Type B pancreatic cell (in vitro differentiated cells): Measurements from ENCODE around the gene MELTF. TPM values are rescaled to one million over a fixed set of nuclear protein-coding genes. Genes with fewer than 3 reads are reported as not detected.
"Not testable (repeated sequence)": the region's sequence is repeated elsewhere in the genome, so short reads cannot be mapped to it uniquely, and the experiment has no call there.

ENCODE experiments used
- DNase-seq: peaks from one replicate; pipeline ENCODE4 v3.0.0; 2021; ENCODE audit warnings: mixed read lengths; ENCODE audit not compliant: unreplicated experiment; ENCODE audit errors: extremely low spot score
- H3K27ac Mint-ChIP-seq: 2 replicates; pipeline ENCODE4 v1.8.0; 2021; ENCODE audit warnings: mild to moderate bottlenecking, mixed read lengths
- H3K27me3 Mint-ChIP-seq: 2 replicates; pipeline ENCODE4 v1.8.0; 2021; ENCODE audit warnings: mixed read lengths
- H3K36me3 Mint-ChIP-seq: 2 replicates; pipeline ENCODE4 v1.8.0; 2021; ENCODE audit warnings: mixed read lengths
- H3K4me1 Mint-ChIP-seq: one replicate; pipeline ENCODE4 v1.8.0; 2021; ENCODE audit warnings: mixed read lengths; ENCODE audit not compliant: unreplicated experiment
- H3K4me3 Mint-ChIP-seq: 2 replicates; pipeline ENCODE4 v1.8.0; 2021; ENCODE audit warnings: mild to moderate bottlenecking, mixed read lengths
- H3K9me3 Mint-ChIP-seq: 2 replicates; pipeline ENCODE4 v1.8.0; 2021; ENCODE audit warnings: mixed read lengths
- long read RNA-seq: library from polyadenylated mRNA; unstranded; transcript quantifications from one replicate; pipeline ENCODE4 v2.0.0, GENCODE V29; 2020
- total RNA-seq: library from RNA; stranded (reverse); gene quantifications from 2 replicates; pipeline ENCODE4 v1.2.1, GENCODE V29; 2021; ENCODE audit warnings: low replicate concordance
- TF ChIP-seq, protein P1 (sequence below): fragments of 200-600 bp; sonication (generic); conservative IDR thresholded peaks from 2 replicates; pipeline ENCODE4 v1.5.0; 2021; ENCODE audit warnings: antibody characterized with exemption, mild to moderate bottlenecking

MELTF gene
- 3.0 and 7.6 TPM in 2 replicates for total RNA-seq
- long read RNA-seq: 0 reads

DNA sequence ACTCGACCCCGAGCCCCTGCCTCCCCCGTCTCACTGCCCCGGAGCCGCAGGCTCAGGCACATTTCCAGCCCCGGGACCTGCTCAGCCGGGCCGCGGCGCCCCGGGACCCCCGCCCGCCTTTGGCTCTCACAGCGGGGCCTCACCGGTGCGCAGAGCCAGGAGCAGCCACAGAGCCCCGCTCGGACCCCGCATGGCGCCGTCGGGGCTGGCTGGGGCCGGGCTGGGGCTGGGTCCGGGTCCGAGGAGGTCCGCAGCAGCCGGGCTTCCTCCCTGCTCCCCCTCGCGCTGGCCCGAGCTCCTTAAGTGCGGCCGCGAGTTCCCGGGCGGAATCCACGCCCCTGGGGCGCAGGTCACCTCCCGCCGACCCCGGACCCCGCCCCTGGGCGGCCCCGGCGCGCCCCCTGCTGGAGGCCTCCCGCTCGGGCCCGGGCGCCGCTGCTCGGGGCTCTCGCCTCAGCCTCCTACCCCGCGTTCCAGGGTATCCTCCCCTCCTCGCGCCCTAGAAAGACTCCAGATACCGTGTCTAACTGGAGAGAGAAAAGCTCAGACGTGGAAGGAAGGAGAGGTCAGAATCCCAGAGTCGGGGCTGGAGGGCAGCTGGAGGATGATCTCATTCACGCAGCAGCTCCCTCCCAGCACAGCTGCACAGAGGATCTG is at the start of gene MELTF:
TSS of gene MELTF (minus strand) at position 307 of the 657 bp plus-strand sequence. CDS start at position 192, 115 bp downstream.
- DNase-seq: no peak
- H3K4me3 Mint-ChIP-seq: peak within 1 kb of the TSS; percentile 61
- peaks cover 2% of the 10 kb centered on the region for H3K4me1 Mint-ChIP-seq
- H3K36me3 Mint-ChIP-seq: no peaks in the 10 kb centered on the region
- H3K9me3 Mint-ChIP-seq: no peaks in the 10 kb centered on the region
- H3K27ac Mint-ChIP-seq: peak within 1 kb of the TSS; percentile 48
- TF ChIP-seq, protein P1, sequence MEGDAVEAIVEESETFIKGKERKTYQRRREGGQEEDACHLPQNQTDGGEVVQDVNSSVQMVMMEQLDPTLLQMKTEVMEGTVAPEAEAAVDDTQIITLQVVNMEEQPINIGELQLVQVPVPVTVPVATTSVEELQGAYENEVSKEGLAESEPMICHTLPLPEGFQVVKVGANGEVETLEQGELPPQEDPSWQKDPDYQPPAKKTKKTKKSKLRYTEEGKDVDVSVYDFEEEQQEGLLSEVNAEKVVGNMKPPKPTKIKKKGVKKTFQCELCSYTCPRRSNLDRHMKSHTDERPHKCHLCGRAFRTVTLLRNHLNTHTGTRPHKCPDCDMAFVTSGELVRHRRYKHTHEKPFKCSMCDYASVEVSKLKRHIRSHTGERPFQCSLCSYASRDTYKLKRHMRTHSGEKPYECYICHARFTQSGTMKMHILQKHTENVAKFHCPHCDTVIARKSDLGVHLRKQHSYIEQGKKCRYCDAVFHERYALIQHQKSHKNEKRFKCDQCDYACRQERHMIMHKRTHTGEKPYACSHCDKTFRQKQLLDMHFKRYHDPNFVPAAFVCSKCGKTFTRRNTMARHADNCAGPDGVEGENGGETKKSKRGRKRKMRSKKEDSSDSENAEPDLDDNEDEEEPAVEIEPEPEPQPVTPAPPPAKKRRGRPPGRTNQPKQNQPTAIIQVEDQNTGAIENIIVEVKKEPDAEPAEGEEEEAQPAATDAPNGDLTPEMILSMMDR: peak; percentile 94
- H3K27me3 Mint-ChIP-seq: peaks cover 25% of the 10 kb centered on the region

GRCh38 chr3:197076415-197076814 is 46.8 kb upstream of the MELTF start:
- Mint-ChIP-seq H3K4me3 (no peak overlapping the region), H3K27ac (no peak overlapping the region), H3K9me3 (no peaks in the 10 kb centered on the region), H3K27me3 (no peaks in the 10 kb centered on the region), H3K36me3 (peaks cover 21% of the 10 kb centered on the region), H3K4me1 (no peaks in the 10 kb centered on the region)
- DNase-seq: no peak
- TF ChIP-seq, protein P1: no peak

DNA sequence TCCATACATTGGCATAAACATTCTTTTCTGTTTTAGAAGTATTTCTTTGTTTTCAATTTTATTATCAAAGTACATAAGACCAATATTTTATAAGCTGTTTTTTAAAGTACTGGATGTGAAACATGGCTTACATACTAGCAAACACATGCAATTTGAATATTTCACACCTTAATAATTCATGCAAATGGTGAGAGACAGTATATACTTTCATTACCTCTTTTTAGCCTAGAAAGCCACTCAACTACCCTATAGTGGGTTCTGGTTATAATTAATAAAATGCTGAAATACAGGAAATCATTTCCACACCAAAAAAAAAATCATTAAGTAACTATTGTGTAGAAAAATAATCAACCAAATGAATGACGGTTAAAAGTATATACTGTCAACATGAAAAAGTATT is 38.5 kb upstream of the MELTF start:
- no peaks in the 10 kb centered on the region for H3K4me1 Mint-ChIP-seq
- TF ChIP-seq, protein P1: no peak
- H3K4me3 Mint-ChIP-seq: no peak overlapping the region
- H3K27ac Mint-ChIP-seq: peak overlapping the region; percentile 41
- no peaks in the 10 kb centered on the region for H3K27me3 Mint-ChIP-seq
- DNase-seq: no peak
- no peaks in the 10 kb centered on the region for H3K9me3 Mint-ChIP-seq
- H3K36me3 Mint-ChIP-seq: peaks cover 21% of the 10 kb centered on the region

DNA sequence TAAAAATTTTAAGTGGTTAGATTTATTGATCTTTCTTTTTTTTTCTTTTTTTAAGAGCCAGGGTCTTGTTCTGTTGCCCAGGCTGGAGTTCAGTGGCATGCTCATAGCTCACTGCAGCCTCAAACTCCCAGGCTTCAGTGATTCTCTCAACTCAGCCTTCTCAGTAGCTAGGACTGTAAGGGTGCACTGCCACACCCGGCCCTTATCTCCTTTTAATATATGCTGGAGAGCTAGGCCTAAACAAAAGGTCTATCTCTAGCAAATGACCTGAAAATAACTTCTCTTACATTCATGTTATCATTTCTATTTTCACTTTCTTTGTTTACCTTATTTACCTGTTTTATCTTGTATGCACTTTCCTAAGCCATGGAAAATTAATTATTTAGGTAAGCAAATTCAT is 35.2 kb upstream of the MELTF start:
- Mint-ChIP-seq H3K9me3 (no peaks in the 10 kb centered on the region), H3K27me3 (no peaks in the 10 kb centered on the region), H3K36me3 (peaks cover 26% of the 10 kb centered on the region), H3K4me1 (no peaks in the 10 kb centered on the region), H3K27ac (no peak overlapping the region), H3K4me3 (no peak overlapping the region)
- DNase-seq: no peak
- TF ChIP-seq, protein P1: no peak

- Mint-ChIP-seq H3K36me3 (peaks cover 43% of the 10 kb centered on the region), H3K27me3 (no peaks in the 10 kb centered on the region), H3K4me3 (no peak overlapping the region), H3K9me3 (no peaks in the 10 kb centered on the region), H3K4me1 (no peaks in the 10 kb centered on the region), H3K27ac (no peak overlapping the region)
- TF ChIP-seq, protein P1: no peak
- DNase-seq: no peak
Measured at GRCh38 chr3:197062446-197062845, 32.8 kb upstream of the MELTF start.

- DNase-seq, H3K27me3 Mint-ChIP-seq, H3K4me3 Mint-ChIP-seq, H3K27ac Mint-ChIP-seq, H3K9me3 Mint-ChIP-seq, H3K4me1 Mint-ChIP-seq: not testable (repeated sequence)
- H3K36me3 Mint-ChIP-seq: peaks cover 28% of the 10 kb centered on the region
Measured at GRCh38 chr3:197051637-197052036, 22.0 kb upstream of the MELTF start.
